ENCODE data around the gene PLLP. TPM values are rescaled to one million over a fixed set of nuclear protein-coding genes. Genes with fewer than 3 reads are reported as not detected.

Gene PLLP
- 100 to 1,000 TPM in 4 of 6 donors, 10 to 100 TPM in 2; 38.8 to 184 (median 114) TPM for total RNA-seq

GRCh38 chr16:57284209-57284951, at the start of gene PLLP:
PLLP (minus strand) TSS chr16:57284672; CDS start chr16:57284540, 132 bp downstream.
- Histone ChIP-seq H3K9me3 (no peaks in the 10 kb centered on the region), H3K4me3 (peak within 1 kb of the TSS; percentile 62 to 91 (median 68)), H3K4me1 (peaks cover 15 to 51% (median 27%) of the 10 kb centered on the region in 4 donors), H3K27me3 (peaks cover 0 to 14% (median 8%) of the 10 kb centered on the region in 4 donors), H3K27ac (peak within 1 kb of the TSS; percentile 78 to 86 (median 86)), H3K36me3 (no peaks in the 10 kb centered on the region)
- ATAC-seq (ENCODE audit: low FRiP score in 2 of 2) (peak; percentile 69 to 76), DNase-seq (peak; percentile 54 to 94)
- TF ChIP-seq POLR2AphosphoS5 (IDR thresholded peaks at IDR 0.05) (peak in 1 of 2 donors; percentile 23), CTCF (IDR thresholded peaks at IDR 0.05) (peak in 1 of 6 experiments; percentile 17), EP300 (IDR thresholded peaks at IDR 0.05) (no peak), POLR2A (IDR thresholded peaks at IDR 0.05) (peak in 3 of 4 donors; percentile 38 to 81 (median 74))
- WGBS, 2 donors: 3 to 5% methylated on average over 7 to 51 of the region's 95 CpGs

- Histone ChIP-seq H3K27me3 (no peaks in the 10 kb centered on the region), H3K4me3 (no peak overlapping the region), H3K9me3 (peaks cover 0 to 2% (median 0%) of the 10 kb centered on the region in 4 donors), H3K27ac (no peak overlapping the region), H3K4me1 (no peaks in the 10 kb centered on the region), H3K36me3 (no peaks in the 10 kb centered on the region)
- WGBS, 2 donors: 75 to 88% methylated on average over 1 of the region's 1 CpG
- no peak for DNase-seq
- no peak for TF ChIP-seq CTCF (IDR thresholded peaks at IDR 0.05)
- TF ChIP-seq POLR2A (IDR thresholded peaks at IDR 0.05): no peak
- TF ChIP-seq EP300 (IDR thresholded peaks at IDR 0.05): no peak
- no peak for TF ChIP-seq POLR2AphosphoS5 (IDR thresholded peaks at IDR 0.05)
- ATAC-seq (ENCODE audit: low FRiP score in 2 of 2): no peak
Observed at GRCh38 chr16:57333402-57333801, 48.9 kb upstream of the PLLP start.

- 86 to 90% methylated on average over 3 of the region's 3 CpGs for WGBS, 2 donors
- no peak for TF ChIP-seq CTCF (IDR thresholded peaks at IDR 0.05)
- no peak for TF ChIP-seq POLR2A (IDR thresholded peaks at IDR 0.05)
- no peak for TF ChIP-seq POLR2AphosphoS5 (IDR thresholded peaks at IDR 0.05)
- TF ChIP-seq EP300 (IDR thresholded peaks at IDR 0.05): no peak
- H3K4me3 ChIP-seq: no peak overlapping the region
Observed at GRCh38 chr16:57331355-57331754, 46.9 kb upstream of the PLLP start.

GRCh38 chr16:57329718-57330327, 45.4 kb upstream of the PLLP start:
- no peaks in the 10 kb centered on the region for H3K4me1 ChIP-seq
- TF ChIP-seq CTCF (IDR thresholded peaks at IDR 0.05) (no peak), EP300 (IDR thresholded peaks at IDR 0.05) (no peak), POLR2A (IDR thresholded peaks at IDR 0.05) (no peak), POLR2AphosphoS5 (IDR thresholded peaks at IDR 0.05) (no peak)
- 75 to 80% methylated on average over 8 of the region's 8 CpGs for WGBS, 2 donors

More at GRCh38 chr16:57331355-57331754, 46.9 kb upstream of the PLLP start:
- Histone ChIP-seq H3K4me1 (no peaks in the 10 kb centered on the region), H3K36me3 (no peaks in the 10 kb centered on the region), H3K27ac (no peak overlapping the region), H3K9me3 (peaks cover 0 to 2% (median 0%) of the 10 kb centered on the region in 4 donors), H3K27me3 (no peaks in the 10 kb centered on the region)
- ATAC-seq (ENCODE audit: low FRiP score in 2 of 2): no peak
- DNase-seq: no peak

More at GRCh38 chr16:57329718-57330327, 45.4 kb upstream of the PLLP start:
- ATAC-seq (ENCODE audit: low FRiP score in 2 of 2) (no peak), DNase-seq (no peak)
- Histone ChIP-seq H3K4me3 (no peak overlapping the region), H3K9me3 (peaks cover 0 to 2% (median 0%) of the 10 kb centered on the region in 4 donors), H3K27ac (no peak overlapping the region), H3K27me3 (no peaks in the 10 kb centered on the region), H3K36me3 (no peaks in the 10 kb centered on the region)

All from upper lobe of left lung (tissue), 6 donors.